Left lung (tissue), 10 donors: ENCODE measurements around the gene GPSM3. TPM values are rescaled to one million over a fixed set of nuclear protein-coding genes. Genes with fewer than 3 reads are reported as not detected.

ENCODE experiments used
- ATAC-seq: fragments of 200-7000 bp; cut with Tn5 transposase; one replicate; pipeline ENCODE4 v1.9.1; 2020; ENCODE audit warnings: moderate library complexity
- DNase-seq, 4 donors: peaks; one replicate each; pipeline ENCODE4 v3.0.0-alpha.2; 2013 to 2020
- H3K27ac ChIP-seq, 2 donors: fragments of 200-600 bp; sonication (generic) in 1 of 2; one replicate each; pipeline versions ENCODE4 v1.5.0 to v1.8.0; 2020 to 2021
- H3K27me3 ChIP-seq, 2 donors: fragments of 200-600 bp; sonication (generic) in 1 of 2; one replicate each; pipeline versions ENCODE4 v1.5.0 to v1.8.0; 2020 to 2021
- H3K36me3 ChIP-seq, 2 donors: fragments of 200-600 bp; sonication (generic) in 1 of 2; one replicate each; pipeline versions ENCODE4 v1.5.0 to v1.8.0; 2020 to 2021
- H3K4me1 ChIP-seq, 2 donors: fragments of 200-600 bp; one replicate each; pipeline ENCODE4 v1.8.0; 2021
- H3K4me3 ChIP-seq, 2 donors: fragments of 200-600 bp; sonication (generic) in 1 of 2; one replicate each; pipeline versions ENCODE4 v1.5.0 to v1.8.0; 2020 to 2021; ENCODE audit warnings: mild to moderate bottlenecking in 1 of 2
- H3K9me3 ChIP-seq, 2 donors: fragments of 200-600 bp; sonication (generic) in 1 of 2; one replicate each; pipeline versions ENCODE4 v1.5.0 to v1.8.0; 2020 to 2021
- intact Hi-C, 2 donors: fragments of 100-400 bp; cut with DNase I; formaldehyde crosslinking; loops; one replicate each; pipeline versions ENCODE4 v1.11.2 to v1.14.2; 2022
- polyA plus RNA-seq, 6 donors: library from polyadenylated mRNA; unstranded; fragments of 120-200 nt; gene quantifications; one replicate each; pipeline ENCODE4 v1.2.1, GENCODE V29; 2013; ENCODE audit not compliant: insufficient read length in 6 of 6
- total RNA-seq, 2 donors: library from RNA; stranded (reverse); fragmentation: NEBNext Ultra II Directional; extraction: Animal tissue kit (Norgen Biotek cat#: 25700); gene quantifications; one replicate each; pipeline ENCODE4 v1.2.1, GENCODE V29; 2021
- TF ChIP-seq, protein P1 (sequence below), 2 donors: fragments of 200-600 bp; sonication (generic) in 1 of 2; IDR thresholded peaks; one replicate each; pipeline versions ENCODE4 v1.5.0 to v1.8.0; 2021; ENCODE audit warnings: antibody characterized with exemption in 2 of 2
- donor health status: DM: no; HTN: yes; CAD: no.
- donor health status: DM: no; HTN: no; CAD: no.

Gene GPSM3
- total and polyA plus RNA-seq, 8 donors: 15.9 to 81.7 (median 19.2) TPM

DNA sequence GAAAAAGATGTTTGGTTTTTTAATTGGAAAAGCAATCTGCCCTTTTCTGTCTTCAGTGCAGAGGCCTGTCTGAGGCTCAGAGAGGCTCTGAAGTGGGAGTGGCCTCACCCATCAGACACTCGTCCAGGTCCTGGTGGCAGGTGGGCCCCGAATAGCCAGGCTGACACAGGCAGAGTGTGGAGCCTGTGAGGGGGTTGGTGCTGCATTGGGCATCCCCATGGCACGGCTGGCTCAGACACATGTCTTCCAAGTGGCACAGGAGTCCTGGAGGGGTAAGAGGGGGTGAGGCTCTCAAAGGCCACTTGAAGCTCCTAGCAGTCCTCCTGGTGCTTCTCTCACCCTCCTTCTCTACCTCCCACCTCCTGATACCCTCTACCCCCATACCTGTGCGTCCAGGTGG lies 27.6 kb upstream of the GPSM3 start:
- intact Hi-C loops: no loop called here

DNA sequence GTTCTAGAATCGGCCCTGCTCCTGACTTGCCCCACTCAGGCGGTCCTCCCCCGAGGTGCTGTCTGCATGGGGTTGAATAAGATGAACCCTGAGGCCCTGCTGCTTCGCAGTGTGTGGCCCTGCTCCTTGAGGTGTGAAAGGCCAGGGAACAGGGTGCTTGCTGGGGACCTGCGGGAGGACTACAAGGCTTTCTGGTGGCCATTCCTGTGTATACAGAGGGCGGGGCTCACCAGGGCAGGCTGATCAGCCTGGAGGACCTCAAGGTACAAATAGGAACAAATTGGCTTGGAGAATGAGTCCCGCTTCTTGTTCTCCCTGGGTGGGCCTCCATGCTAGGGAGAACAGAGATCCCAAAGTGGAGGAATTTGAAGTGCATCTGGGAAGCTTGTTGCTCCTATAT lies 25.7 kb upstream of the GPSM3 start:
- Histone ChIP-seq H3K27ac (no peak overlapping the region), H3K36me3 (peaks cover 0 to 10% of the 10 kb centered on the region in 2 donors), H3K4me1 (peaks cover 0 to 5% of the 10 kb centered on the region in 2 donors), H3K4me3 (no peak overlapping the region), H3K27me3 (peaks cover 0 to 7% of the 10 kb centered on the region in 2 donors), H3K9me3 (no peaks in the 10 kb centered on the region)
- no peak for ATAC-seq
- no peak for DNase-seq
- TF ChIP-seq, protein P1, sequence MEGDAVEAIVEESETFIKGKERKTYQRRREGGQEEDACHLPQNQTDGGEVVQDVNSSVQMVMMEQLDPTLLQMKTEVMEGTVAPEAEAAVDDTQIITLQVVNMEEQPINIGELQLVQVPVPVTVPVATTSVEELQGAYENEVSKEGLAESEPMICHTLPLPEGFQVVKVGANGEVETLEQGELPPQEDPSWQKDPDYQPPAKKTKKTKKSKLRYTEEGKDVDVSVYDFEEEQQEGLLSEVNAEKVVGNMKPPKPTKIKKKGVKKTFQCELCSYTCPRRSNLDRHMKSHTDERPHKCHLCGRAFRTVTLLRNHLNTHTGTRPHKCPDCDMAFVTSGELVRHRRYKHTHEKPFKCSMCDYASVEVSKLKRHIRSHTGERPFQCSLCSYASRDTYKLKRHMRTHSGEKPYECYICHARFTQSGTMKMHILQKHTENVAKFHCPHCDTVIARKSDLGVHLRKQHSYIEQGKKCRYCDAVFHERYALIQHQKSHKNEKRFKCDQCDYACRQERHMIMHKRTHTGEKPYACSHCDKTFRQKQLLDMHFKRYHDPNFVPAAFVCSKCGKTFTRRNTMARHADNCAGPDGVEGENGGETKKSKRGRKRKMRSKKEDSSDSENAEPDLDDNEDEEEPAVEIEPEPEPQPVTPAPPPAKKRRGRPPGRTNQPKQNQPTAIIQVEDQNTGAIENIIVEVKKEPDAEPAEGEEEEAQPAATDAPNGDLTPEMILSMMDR (IDR thresholded peaks at IDR 0.05): no peak
- intact Hi-C loops: no loop called here

More for the DNA sequence above, 27.6 kb upstream of the GPSM3 start:
- DNase-seq: no peak
- Histone ChIP-seq H3K36me3 (peaks cover 0 to 4% of the 10 kb centered on the region in 2 donors), H3K27ac (no peak overlapping the region), H3K4me3 (no peak overlapping the region), H3K9me3 (no peaks in the 10 kb centered on the region), H3K27me3 (peaks cover 0 to 7% of the 10 kb centered on the region in 2 donors), H3K4me1 (peaks cover 0 to 5% of the 10 kb centered on the region in 2 donors)
- no peak for ATAC-seq
- TF ChIP-seq, protein P1 (IDR thresholded peaks at IDR 0.05): no peak

DNA sequence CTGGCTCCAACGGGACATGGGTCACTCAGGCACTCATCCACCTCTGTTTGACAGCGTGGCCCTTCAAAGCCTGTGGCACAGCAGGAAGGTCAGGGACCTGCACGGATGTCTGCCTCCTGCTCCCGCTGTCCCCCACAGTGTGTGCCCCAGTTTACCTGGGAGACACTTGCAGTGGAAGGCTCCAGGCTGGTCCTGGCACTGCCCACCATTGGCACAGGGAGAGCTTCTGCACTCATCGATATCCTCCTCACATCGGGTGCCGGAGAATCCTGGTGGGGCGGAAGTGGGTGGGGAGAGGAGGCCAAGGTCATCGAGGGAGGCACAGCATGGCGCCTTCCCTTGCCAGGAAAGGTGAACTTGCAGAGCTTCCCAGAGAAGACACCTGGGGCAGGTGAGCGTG lies 24.6 kb upstream of the GPSM3 start:
- DNase-seq (no peak), ATAC-seq (no peak)
- no peak overlapping the region for H3K27ac ChIP-seq
- H3K36me3 ChIP-seq: peaks cover 0 to 10% of the 10 kb centered on the region in 2 donors
- TF ChIP-seq, protein P1 (IDR thresholded peaks at IDR 0.05): no peak
- H3K4me3 ChIP-seq: no peak overlapping the region
- intact Hi-C loops: no loop called here
- no peaks in the 10 kb centered on the region for H3K9me3 ChIP-seq
- H3K27me3 ChIP-seq: no peaks in the 10 kb centered on the region
- peaks cover 0 to 4% of the 10 kb centered on the region in 2 donors for H3K4me1 ChIP-seq

DNA sequence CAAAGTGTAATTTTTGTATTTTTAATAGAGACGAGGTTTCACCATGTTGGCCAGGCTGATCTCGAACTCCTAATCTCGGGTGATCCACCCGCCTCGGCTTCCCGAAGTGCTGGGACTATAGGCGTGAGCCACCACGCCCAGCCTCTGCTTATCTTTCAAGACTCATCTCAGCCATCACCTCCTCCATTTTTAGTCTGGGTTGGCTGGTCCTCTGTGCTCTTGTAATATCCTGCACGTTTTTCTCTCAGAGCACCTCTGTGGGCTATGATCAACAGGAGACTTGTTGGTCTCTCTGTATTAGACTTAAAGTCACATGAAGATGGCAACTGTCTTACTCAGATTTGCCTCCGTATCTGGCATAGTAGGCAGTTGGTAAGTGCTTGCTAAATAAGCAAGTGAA lies 23.8 kb upstream of the GPSM3 start:
- no peaks in the 10 kb centered on the region for H3K4me1 ChIP-seq
- H3K27ac ChIP-seq: no peak overlapping the region
- TF ChIP-seq, protein P1 (IDR thresholded peaks at IDR 0.05): no peak
- peaks cover 0 to 10% of the 10 kb centered on the region in 2 donors for H3K36me3 ChIP-seq
- no peak for DNase-seq
- no peak overlapping the region for H3K4me3 ChIP-seq
- H3K27me3 ChIP-seq: no peaks in the 10 kb centered on the region
- intact Hi-C loops: no loop called here
- no peaks in the 10 kb centered on the region for H3K9me3 ChIP-seq
- no peak for ATAC-seq

DNA sequence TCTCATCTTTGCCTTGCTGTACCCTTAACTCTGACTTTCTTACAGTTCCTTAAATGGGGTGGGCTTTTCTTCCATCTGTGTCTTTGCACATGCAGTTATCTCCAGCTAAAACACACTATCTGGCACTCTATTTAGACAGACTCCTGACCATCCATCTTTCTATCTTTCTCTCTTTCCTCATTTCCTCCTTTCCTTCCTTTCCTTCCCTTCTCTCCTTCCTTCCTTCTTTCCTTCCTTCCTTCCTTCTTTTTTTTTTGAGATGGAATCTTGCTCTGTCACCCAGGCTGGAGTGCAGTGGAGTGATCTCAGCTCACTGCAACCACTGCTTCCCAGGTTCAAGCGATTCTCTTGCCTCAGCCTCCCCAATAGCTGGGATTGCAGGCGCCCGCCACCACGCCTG lies 23.2 kb upstream of the GPSM3 start:
- Histone ChIP-seq H3K36me3 (peaks cover 0 to 13% of the 10 kb centered on the region in 2 donors), H3K4me3 (no peak overlapping the region), H3K27me3 (no peaks in the 10 kb centered on the region), H3K4me1 (no peaks in the 10 kb centered on the region), H3K27ac (no peak overlapping the region), H3K9me3 (no peaks in the 10 kb centered on the region)
- TF ChIP-seq, protein P1 (IDR thresholded peaks at IDR 0.05): no peak
- no peak for ATAC-seq
- intact Hi-C loops: no loop called here
- DNase-seq: no peak
